Kidney epithelial cell (primary cell): ENCODE data around the gene ARFIP2. TPM values are rescaled to one million over a fixed set of nuclear protein-coding genes. Genes with fewer than 3 reads are reported as not detected.

Experiments
- DNase-seq: peaks from one replicate; pipeline ENCODE4 v3.0.0-alpha.2; 2010; ENCODE audit warnings: low read depth
- H3K27me3 ChIP-seq: 2 replicates; pipeline ENCODE4 v1.6.0; 2011; ENCODE audit warnings: low read length; ENCODE audit not compliant: control insufficient read depth, insufficient read depth
- H3K36me3 ChIP-seq: 2 replicates; pipeline ENCODE4 v1.5.1; 2011; ENCODE audit warnings: low read length; ENCODE audit not compliant: control insufficient read depth, insufficient read depth
- H3K4me3 ChIP-seq: 2 replicates; pipeline ENCODE4 v1.5.1; 2011; ENCODE audit warnings: low read depth, mild to moderate bottlenecking, control low read depth, low read length
- total RNA-seq: library from RNA; depleted of rRNA; stranded (reverse); fragments of >200 nt; gene quantifications from 2 replicates; pipeline ENCODE4 v1.2.3, GENCODE V29; 2015
- TF ChIP-seq, protein P1 (sequence below): IDR thresholded peaks from 2 replicates; pipeline ENCODE4 v1.5.1; 2011; ENCODE audit warnings: mild to moderate bottlenecking, moderate library complexity, low read length, control low read depth, inconsistent platforms; ENCODE audit not compliant: insufficient read depth, poor library complexity, severe bottlenecking

Gene ARFIP2
- total RNA-seq, 1 donor from 2014 or later = 74.6 TPM

DNA sequence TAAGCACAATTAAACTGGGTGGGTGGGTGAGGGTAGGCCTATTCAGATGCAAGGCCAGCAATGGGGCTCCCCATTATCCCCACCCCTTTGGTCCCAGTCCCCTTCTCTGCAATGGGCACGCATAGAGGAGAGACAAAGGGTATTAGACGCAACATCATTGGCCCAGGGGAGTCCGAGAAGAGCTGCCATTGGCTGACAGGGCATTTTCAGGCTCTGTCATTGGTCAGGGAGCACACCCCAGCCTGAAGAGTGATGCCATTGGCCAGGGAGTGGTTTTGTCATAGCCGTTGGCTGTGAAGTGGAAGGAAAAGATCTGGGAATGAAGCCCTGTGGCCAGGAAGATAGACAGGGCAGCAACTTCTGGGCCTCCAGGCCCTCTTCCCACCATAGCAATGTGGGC, 4.6 kb downstream of the ARFIP2 start:
- Histone ChIP-seq H3K27me3 (no peaks in the 10 kb centered on the region), H3K4me3 (no peak overlapping the region), H3K36me3 (peaks cover 1% of the 10 kb centered on the region)
- no peak for DNase-seq
- TF ChIP-seq, protein P1, sequence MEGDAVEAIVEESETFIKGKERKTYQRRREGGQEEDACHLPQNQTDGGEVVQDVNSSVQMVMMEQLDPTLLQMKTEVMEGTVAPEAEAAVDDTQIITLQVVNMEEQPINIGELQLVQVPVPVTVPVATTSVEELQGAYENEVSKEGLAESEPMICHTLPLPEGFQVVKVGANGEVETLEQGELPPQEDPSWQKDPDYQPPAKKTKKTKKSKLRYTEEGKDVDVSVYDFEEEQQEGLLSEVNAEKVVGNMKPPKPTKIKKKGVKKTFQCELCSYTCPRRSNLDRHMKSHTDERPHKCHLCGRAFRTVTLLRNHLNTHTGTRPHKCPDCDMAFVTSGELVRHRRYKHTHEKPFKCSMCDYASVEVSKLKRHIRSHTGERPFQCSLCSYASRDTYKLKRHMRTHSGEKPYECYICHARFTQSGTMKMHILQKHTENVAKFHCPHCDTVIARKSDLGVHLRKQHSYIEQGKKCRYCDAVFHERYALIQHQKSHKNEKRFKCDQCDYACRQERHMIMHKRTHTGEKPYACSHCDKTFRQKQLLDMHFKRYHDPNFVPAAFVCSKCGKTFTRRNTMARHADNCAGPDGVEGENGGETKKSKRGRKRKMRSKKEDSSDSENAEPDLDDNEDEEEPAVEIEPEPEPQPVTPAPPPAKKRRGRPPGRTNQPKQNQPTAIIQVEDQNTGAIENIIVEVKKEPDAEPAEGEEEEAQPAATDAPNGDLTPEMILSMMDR = no peak

DNA sequence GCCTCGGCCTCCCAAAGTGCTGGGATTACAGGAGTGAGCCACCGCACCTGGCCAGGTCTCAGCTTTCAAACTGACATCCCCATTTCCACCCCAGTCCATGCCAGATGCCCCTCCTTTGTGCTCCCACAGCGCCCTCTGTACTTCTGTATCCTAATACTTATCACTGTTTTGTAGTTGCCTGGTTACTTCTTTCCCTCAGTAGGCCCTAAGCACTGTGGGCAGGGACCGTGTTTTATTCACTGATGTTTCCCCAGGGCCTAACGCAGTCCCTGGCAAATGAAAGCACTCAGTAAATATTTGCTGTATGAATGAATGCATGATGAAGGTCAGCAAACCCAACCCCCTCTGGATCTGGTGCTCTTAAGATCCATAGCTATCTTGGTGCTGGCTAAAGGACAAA, 5.2 kb downstream of the ARFIP2 start:
- Histone ChIP-seq H3K4me3 (no peak overlapping the region), H3K27me3 (no peaks in the 10 kb centered on the region), H3K36me3 (peaks cover 1% of the 10 kb centered on the region)
- DNase-seq = no peak
- TF ChIP-seq, protein P1 = no peak

DNA sequence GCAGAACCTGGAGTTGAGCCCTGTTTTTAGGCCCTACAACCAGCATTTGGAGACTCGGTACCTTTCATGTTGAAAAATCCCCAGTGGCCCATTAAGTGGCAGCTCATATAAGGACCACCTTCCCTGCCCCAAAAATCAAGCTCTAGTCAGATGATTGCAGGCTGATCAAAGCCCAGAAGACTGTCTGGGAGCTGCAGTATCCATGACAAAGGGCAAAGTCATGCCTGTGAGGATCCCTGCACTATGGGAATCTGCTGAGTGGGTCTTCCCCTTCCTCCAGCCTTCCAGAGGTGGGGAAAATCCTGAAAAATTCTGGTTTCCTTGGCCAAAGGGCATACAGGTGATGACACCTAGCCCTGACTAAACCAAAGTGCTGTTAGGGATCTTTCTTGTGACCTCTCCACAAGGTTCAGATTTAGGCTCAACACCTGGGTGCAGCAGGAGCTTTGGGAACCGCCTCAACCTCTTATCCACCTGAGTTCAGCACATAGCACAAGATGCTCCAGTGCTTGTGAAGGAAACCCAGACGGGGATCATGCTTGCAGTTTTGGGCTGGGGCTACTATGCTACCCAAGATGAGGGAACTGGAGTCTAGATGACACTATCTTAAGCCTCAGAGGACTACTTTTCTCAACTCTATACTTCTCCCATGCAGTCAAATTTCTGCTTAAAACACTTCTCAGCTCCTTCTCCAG, 6.2 kb downstream of the ARFIP2 start:
- H3K36me3 ChIP-seq = peaks cover 1% of the 10 kb centered on the region
- TF ChIP-seq, protein P1 = no peak
- no peak overlapping the region for H3K4me3 ChIP-seq

DNA sequence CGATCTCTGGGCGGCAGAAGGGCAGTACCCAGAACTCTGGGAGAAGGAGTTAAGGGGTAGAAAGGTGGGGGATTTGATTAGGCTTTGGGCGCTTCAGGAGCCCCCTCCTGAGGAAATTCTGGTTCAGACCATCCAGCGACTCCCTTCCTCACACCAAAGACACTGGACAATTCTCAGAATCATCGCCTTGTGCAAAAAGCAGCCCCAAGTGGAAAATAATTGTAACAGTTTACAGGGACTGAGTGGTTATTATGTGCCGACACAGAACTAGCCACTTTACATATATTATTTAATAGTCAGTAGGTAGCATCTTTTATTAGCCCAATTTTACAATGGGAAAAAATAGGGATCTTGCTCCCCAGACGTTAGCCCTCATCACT, 6.7 kb downstream of the ARFIP2 start:
- no peaks in the 10 kb centered on the region for H3K27me3 ChIP-seq
- TF ChIP-seq, protein P1 = no peak

More for the DNA sequence above, 6.2 kb downstream of the ARFIP2 start:
- DNase-seq = no peak
- H3K27me3 ChIP-seq = no peaks in the 10 kb centered on the region

DNA sequence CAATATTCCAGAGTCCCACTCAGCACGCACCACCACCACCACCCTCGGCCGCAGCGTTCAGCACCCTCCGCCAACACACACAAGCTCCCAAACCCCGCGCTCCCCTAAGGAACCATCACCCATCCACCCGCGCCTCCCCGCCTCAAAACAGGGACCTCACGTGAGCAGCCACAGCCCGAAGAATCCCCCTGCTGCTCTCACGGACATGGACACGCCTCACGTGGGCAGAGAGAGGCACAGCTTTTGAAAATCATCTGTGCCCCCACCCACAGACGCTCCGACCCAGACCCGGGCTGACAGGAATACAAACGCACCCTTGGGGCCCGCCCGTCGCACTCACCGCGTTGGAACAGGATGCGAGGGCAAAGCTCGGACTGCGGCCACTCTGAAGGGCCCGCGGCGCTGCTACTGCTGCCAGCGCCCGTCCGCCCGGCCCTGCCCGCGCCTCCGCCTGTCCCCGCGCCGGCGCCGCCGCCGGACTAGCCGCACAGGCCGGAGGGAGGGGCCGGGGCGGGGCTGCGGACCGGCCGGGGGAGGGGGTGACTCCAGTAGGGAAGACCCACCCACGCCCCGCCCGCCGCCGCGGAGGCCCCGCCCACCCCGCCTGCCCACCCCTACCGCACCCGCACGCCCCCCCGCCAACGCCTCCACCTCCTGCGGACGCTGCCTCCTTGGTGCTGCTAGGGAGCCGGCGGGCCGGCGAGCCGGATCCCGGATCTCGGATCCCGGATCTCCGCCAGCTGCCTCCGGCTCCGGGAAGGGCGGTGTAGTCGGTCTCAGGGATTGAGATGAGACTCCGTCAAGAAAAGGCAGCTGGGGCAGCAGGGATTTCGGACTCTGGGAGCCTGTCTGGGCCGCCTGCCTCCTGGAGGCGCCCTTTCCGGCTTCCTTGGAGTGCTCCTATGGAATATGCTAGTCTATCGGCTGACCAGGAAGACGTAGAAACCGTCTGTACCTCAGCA, 7.4 kb downstream of the ARFIP2 start, which contains the start of gene TRIM3:
TRIM3 (minus strand) TSS at position 491 of the 962 bp plus-strand sequence. CDS start 8,246 bp downstream, outside the sequence.
- TF ChIP-seq, protein P1 = peak; percentile 49
- Histone ChIP-seq H3K36me3 (peaks cover 1% of the 10 kb centered on the region), H3K4me3 (peak within 1 kb of the TSS; percentile 75), H3K27me3 (no peaks in the 10 kb centered on the region)
- peak; percentile 42 for DNase-seq

More for the DNA sequence above, 6.7 kb downstream of the ARFIP2 start:
- Histone ChIP-seq H3K4me3 (peak overlapping the region; percentile 51), H3K36me3 (peaks cover 1% of the 10 kb centered on the region)
- no peak for DNase-seq
